ENCODE results near the gene WBP11. TPM values are rescaled to one million over a fixed set of nuclear protein-coding genes. Genes with fewer than 3 reads are reported as not detected.

Gene WBP11
- total and polyA plus RNA-seq, 4 donors = 9.9 to 16.6 (median 12.2) TPM

GRCh38 chr12:14771651-14772137 lies 31.6 kb downstream of the WBP11 start:
- no peak for DNase-seq (ENCODE audit: low spot score)
- H3K9ac ChIP-seq (ENCODE audit: low read depth in 1 of 2, low read length in 2 of 2) = peak overlapping the region in 1 of 2 donors; percentile 60
- peak overlapping the region; percentile 95 for H3K27ac ChIP-seq (ENCODE audit: low read depth in 1 of 2, low read length in 2 of 2)
- WGBS = 43% methylated on average over 6 of the region's 6 CpGs
- no peak for TF ChIP-seq FOXA1 (IDR thresholded peaks at IDR 0.05)
- TF ChIP-seq JUND (IDR thresholded peaks at IDR 0.05) = no peak
- TF ChIP-seq FOXA2 (IDR thresholded peaks at IDR 0.05) = no peak
- TF ChIP-seq, protein P1, sequence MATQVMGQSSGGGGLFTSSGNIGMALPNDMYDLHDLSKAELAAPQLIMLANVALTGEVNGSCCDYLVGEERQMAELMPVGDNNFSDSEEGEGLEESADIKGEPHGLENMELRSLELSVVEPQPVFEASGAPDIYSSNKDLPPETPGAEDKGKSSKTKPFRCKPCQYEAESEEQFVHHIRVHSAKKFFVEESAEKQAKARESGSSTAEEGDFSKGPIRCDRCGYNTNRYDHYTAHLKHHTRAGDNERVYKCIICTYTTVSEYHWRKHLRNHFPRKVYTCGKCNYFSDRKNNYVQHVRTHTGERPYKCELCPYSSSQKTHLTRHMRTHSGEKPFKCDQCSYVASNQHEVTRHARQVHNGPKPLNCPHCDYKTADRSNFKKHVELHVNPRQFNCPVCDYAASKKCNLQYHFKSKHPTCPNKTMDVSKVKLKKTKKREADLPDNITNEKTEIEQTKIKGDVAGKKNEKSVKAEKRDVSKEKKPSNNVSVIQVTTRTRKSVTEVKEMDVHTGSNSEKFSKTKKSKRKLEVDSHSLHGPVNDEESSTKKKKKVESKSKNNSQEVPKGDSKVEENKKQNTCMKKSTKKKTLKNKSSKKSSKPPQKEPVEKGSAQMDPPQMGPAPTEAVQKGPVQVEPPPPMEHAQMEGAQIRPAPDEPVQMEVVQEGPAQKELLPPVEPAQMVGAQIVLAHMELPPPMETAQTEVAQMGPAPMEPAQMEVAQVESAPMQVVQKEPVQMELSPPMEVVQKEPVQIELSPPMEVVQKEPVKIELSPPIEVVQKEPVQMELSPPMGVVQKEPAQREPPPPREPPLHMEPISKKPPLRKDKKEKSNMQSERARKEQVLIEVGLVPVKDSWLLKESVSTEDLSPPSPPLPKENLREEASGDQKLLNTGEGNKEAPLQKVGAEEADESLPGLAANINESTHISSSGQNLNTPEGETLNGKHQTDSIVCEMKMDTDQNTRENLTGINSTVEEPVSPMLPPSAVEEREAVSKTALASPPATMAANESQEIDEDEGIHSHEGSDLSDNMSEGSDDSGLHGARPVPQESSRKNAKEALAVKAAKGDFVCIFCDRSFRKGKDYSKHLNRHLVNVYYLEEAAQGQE (IDR thresholded peaks at IDR 0.05) = no peak
- TF ChIP-seq RXRA (IDR thresholded peaks at IDR 0.05) = no peak
- no peak for TF ChIP-seq RAD21 (IDR thresholded peaks at IDR 0.05)
- TF ChIP-seq SP1 (IDR thresholded peaks at IDR 0.05) = no peak
- TF ChIP-seq EGR1 (IDR thresholded peaks at IDR 0.05; ENCODE audit: low read depth in 2 of 2) = no peak
- TF ChIP-seq TAF1 (conservative IDR thresholded peaks at IDR 0.05) = no peak
- no peak for TF ChIP-seq GABPA (IDR thresholded peaks at IDR 0.05 in 1 of 2, conservative IDR thresholded peaks at IDR 0.05 in 1 of 2)
- no peak for TF ChIP-seq HNF4A (conservative IDR thresholded peaks at IDR 0.05)
- no peak for TF ChIP-seq CTCF (IDR thresholded peaks at IDR 0.05; ENCODE audit: low read depth, low read length, missing input control)
- TF ChIP-seq, protein P2, sequence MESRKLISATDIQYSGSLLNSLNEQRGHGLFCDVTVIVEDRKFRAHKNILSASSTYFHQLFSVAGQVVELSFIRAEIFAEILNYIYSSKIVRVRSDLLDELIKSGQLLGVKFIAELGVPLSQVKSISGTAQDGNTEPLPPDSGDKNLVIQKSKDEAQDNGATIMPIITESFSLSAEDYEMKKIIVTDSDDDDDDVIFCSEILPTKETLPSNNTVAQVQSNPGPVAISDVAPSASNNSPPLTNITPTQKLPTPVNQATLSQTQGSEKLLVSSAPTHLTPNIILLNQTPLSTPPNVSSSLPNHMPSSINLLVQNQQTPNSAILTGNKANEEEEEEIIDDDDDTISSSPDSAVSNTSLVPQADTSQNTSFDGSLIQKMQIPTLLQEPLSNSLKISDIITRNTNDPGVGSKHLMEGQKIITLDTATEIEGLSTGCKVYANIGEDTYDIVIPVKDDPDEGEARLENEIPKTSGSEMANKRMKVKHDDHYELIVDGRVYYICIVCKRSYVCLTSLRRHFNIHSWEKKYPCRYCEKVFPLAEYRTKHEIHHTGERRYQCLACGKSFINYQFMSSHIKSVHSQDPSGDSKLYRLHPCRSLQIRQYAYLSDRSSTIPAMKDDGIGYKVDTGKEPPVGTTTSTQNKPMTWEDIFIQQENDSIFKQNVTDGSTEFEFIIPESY (IDR thresholded peaks at IDR 0.05) = no peak
- TF ChIP-seq HNF4G (IDR thresholded peaks at IDR 0.05) = no peak
- TF ChIP-seq, protein P3, sequence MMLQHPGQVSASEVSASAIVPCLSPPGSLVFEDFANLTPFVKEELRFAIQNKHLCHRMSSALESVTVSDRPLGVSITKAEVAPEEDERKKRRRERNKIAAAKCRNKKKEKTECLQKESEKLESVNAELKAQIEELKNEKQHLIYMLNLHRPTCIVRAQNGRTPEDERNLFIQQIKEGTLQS (IDR thresholded peaks at IDR 0.05) = no peak
- TF ChIP-seq, protein P4, sequence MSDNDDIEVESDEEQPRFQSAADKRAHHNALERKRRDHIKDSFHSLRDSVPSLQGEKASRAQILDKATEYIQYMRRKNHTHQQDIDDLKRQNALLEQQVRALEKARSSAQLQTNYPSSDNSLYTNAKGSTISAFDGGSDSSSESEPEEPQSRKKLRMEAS (IDR thresholded peaks at IDR 0.05) = no peak
- peaks cover 3 to 32% (median 15%) of the 10 kb centered on the region in 4 donors for H3K4me1 ChIP-seq (ENCODE audit: control insufficient read depth in 4 of 4, insufficient read depth in 4 of 4, low read length in 3 of 4)
- no peaks in the 10 kb centered on the region for H3K27me3 ChIP-seq (ENCODE audit: control insufficient read depth in 4 of 4, insufficient read depth in 4 of 4, low read length in 3 of 4)
- H3K4me3 ChIP-seq (ENCODE audit: low read depth in 1 of 3, low read length in 3 of 3) = no peak overlapping the region
- peaks cover 0 to under 1% (median 0%) of the 10 kb centered on the region in 4 donors for H3K36me3 ChIP-seq (ENCODE audit: control insufficient read depth in 4 of 4, insufficient read depth in 3 of 4, low read depth in 1 of 4, low read length in 3 of 4)
- no peaks in the 10 kb centered on the region for H3K9me3 ChIP-seq (ENCODE audit: control insufficient read depth in 4 of 4, low read length in 3 of 4)
